IMR-90 (cell line): Measurements from ENCODE around the gene KCNK10.

Experiments used
- BHLHE40 ChIP-seq: fragments of 150-350 bp; IDR thresholded peaks from 2 replicates; pipeline ENCODE4 v1.6.1; 2016; ENCODE audit warnings: mild to moderate bottlenecking, low read depth, low read length
- CEBPB ChIP-seq: IDR thresholded peaks from 2 replicates; pipeline ENCODE4 v1.6.1; 2012; ENCODE audit warnings: low read depth, low read length, improper control_type of control experiment
- CHD1 ChIP-seq: IDR thresholded peaks from 2 replicates; pipeline ENCODE4 v1.6.1; 2012; ENCODE audit warnings: low read depth, low read length, improper control_type of control experiment
- FOS ChIP-seq: fragments of 150-350 bp; IDR thresholded peaks from 2 replicates; pipeline ENCODE4 v1.6.1; 2016; ENCODE audit warnings: low read depth, low read length
- MAFK ChIP-seq: IDR thresholded peaks from 2 replicates; pipeline ENCODE4 v1.6.1; 2012; ENCODE audit warnings: low read depth, low read length, improper control_type of control experiment
- MAZ ChIP-seq: IDR thresholded peaks from 2 replicates; pipeline ENCODE4 v1.6.1; 2012; ENCODE audit warnings: low read depth, mild to moderate bottlenecking, low read length, improper control_type of control experiment, moderate library complexity, borderline replicate concordance
- MXI1 ChIP-seq: IDR thresholded peaks from 2 replicates; pipeline ENCODE4 v1.6.1; 2012; ENCODE audit warnings: low read depth, mild to moderate bottlenecking, low read length, moderate library complexity, borderline replicate concordance
- NFE2L2 ChIP-seq: fragments of 150-350 bp; IDR thresholded peaks from 2 replicates; pipeline ENCODE4 v1.6.1; 2016; ENCODE audit warnings: low read depth, mild to moderate bottlenecking, low read length
- POLR2A ChIP-seq: IDR thresholded peaks from 2 replicates; pipeline ENCODE4 v1.6.1; 2012; ENCODE audit warnings: mild to moderate bottlenecking, low read depth, low read length
- RCOR1 ChIP-seq: IDR thresholded peaks from 2 replicates; pipeline ENCODE4 v1.6.1; 2012; ENCODE audit warnings: mild to moderate bottlenecking, low read length, improper control_type of control experiment; ENCODE audit not compliant: insufficient replicate concordance
- RFX5 ChIP-seq: IDR thresholded peaks from 2 replicates; pipeline ENCODE4 v1.8.0; 2012; ENCODE audit warnings: low read depth, mild to moderate bottlenecking, low read length, moderate library complexity
- SMC3 ChIP-seq: fragments of 150-350 bp; IDR thresholded peaks from 2 replicates; pipeline ENCODE4 v1.6.1; 2016; ENCODE audit warnings: low read depth, mild to moderate bottlenecking, antibody characterized with exemption, low read length, moderate library complexity
- TF ChIP-seq, protein P1 (sequence below): conservative IDR thresholded peaks from 2 replicates; pipeline ENCODE4 v1.5.1; 2012; ENCODE audit warnings: mild to moderate bottlenecking, low read depth, low read length, improper control_type of control experiment
- TF ChIP-seq, protein P2 (sequence below): fragments of 150-350 bp; IDR thresholded peaks from 2 replicates; pipeline ENCODE4 v1.6.1; 2017; ENCODE audit warnings: mild to moderate bottlenecking, antibody characterized with exemption, low read length, low read depth

DNA sequence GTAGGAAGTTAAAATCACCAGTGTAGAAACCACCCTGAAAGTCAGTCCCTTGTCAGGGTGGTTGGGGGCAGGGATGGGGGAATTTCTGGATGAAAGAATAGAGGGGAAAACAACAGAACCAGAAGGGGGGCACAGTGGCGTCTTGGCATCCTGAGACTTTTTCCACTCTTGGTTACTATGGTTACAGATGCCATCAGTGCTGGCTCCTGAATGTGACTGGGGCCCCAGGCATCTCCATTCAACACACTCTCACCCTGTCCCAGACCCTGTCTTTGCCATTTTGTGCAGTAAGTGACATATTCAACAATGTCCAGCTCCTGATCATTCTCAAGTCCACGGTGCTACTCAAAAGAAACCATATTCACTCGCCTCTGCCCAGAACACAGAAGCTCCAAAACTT is 11.3 kb downstream of the KCNK10 start:
- TF ChIP-seq, protein P1, sequence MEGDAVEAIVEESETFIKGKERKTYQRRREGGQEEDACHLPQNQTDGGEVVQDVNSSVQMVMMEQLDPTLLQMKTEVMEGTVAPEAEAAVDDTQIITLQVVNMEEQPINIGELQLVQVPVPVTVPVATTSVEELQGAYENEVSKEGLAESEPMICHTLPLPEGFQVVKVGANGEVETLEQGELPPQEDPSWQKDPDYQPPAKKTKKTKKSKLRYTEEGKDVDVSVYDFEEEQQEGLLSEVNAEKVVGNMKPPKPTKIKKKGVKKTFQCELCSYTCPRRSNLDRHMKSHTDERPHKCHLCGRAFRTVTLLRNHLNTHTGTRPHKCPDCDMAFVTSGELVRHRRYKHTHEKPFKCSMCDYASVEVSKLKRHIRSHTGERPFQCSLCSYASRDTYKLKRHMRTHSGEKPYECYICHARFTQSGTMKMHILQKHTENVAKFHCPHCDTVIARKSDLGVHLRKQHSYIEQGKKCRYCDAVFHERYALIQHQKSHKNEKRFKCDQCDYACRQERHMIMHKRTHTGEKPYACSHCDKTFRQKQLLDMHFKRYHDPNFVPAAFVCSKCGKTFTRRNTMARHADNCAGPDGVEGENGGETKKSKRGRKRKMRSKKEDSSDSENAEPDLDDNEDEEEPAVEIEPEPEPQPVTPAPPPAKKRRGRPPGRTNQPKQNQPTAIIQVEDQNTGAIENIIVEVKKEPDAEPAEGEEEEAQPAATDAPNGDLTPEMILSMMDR: no peak
- no peak for TF ChIP-seq CHD1
- TF ChIP-seq POLR2A: no peak
- no peak for TF ChIP-seq FOS
- TF ChIP-seq CEBPB: no peak
- no peak for TF ChIP-seq MAFK
- no peak for TF ChIP-seq BHLHE40
- no peak for TF ChIP-seq NFE2L2
- TF ChIP-seq, protein P2, sequence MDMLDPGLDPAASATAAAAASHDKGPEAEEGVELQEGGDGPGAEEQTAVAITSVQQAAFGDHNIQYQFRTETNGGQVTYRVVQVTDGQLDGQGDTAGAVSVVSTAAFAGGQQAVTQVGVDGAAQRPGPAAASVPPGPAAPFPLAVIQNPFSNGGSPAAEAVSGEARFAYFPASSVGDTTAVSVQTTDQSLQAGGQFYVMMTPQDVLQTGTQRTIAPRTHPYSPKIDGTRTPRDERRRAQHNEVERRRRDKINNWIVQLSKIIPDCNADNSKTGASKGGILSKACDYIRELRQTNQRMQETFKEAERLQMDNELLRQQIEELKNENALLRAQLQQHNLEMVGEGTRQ: no peak
- no peak for TF ChIP-seq RFX5
- no peak for TF ChIP-seq RCOR1
- no peak for TF ChIP-seq SMC3
- TF ChIP-seq MXI1: no peak
- TF ChIP-seq MAZ: no peak
